HG02759 (cell line): ENCODE data around the gene INPP5D.

Source experiments
- ATAC-seq: cut with Tn5 transposase; IDR thresholded peaks from one replicate; pipeline ENCODE4 v1.9.1; 2021; ENCODE audit warnings: mild to moderate bottlenecking, moderate library complexity; ENCODE audit not compliant: unreplicated experiment

Gene INPP5D

DNA sequence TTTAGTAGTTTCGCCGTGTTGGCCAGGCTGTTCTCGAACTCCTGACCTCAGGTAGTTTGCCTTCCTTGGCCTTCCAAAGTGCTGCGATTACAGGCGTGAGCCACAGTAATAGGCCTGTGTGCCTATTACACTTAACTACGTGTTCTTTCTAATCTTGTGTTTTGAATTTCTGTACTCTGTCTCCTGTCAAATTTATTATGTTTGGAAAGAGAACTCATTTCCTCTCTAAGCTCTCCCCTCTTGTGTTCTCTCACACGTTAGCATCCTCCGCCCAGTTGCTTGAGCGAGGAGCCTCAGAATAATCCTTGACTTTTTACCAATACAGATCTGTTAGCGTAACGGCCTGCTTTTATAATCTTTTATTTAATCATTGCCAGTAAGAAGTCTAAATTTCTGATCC lies 195.0 kb downstream of the INPP5D start:
- no peak for ATAC-seq

- ATAC-seq: no peak
Measured at GRCh38 chr2:233256048-233256447, 195.9 kb downstream of the INPP5D start.
